VCaP (cell line): ENCODE results near the gene ZNF576.
A peak's percentile ranks its signal among the peaks of the same experiment; 100 is the strongest.
"Not testable (repeated sequence)": the region's sequence is repeated elsewhere in the genome, so short reads cannot be mapped to it uniquely, and the experiment has no call there.

Source experiments
- H3K27ac ChIP-seq: fragments of 450-650 bp; 2 replicates; pipeline ENCODE4 v1.5.1; 2017
- TF ChIP-seq, protein P1 (sequence below): fragments of 450-650 bp; conservative IDR thresholded peaks from 2 replicates; pipeline ENCODE4 v1.5.1; 2017; ENCODE audit warnings: mild to moderate bottlenecking, moderate library complexity

ZNF576 gene

DNA sequence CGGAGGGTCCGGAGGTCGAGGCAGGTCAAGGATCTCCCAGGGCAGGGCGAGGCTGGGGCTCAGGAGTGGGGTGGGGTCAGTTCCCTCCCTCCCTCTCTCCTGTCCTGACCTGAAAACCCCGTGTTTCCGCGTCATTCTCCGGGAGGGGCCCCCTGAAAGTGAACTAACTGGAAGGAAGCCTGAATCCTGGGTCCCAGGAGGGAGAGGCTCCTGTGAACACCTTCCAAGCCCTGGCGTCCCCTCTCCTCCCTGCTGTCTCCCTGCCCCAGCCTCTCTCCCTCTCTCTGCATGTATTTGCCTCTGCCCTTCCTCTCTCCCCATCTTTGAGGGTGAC lies 44.0 kb downstream of the ZNF576 start:
- peak overlapping the region; percentile 65; the same call in 1 of the 2 replicates for H3K27ac ChIP-seq
- TF ChIP-seq, protein P1, sequence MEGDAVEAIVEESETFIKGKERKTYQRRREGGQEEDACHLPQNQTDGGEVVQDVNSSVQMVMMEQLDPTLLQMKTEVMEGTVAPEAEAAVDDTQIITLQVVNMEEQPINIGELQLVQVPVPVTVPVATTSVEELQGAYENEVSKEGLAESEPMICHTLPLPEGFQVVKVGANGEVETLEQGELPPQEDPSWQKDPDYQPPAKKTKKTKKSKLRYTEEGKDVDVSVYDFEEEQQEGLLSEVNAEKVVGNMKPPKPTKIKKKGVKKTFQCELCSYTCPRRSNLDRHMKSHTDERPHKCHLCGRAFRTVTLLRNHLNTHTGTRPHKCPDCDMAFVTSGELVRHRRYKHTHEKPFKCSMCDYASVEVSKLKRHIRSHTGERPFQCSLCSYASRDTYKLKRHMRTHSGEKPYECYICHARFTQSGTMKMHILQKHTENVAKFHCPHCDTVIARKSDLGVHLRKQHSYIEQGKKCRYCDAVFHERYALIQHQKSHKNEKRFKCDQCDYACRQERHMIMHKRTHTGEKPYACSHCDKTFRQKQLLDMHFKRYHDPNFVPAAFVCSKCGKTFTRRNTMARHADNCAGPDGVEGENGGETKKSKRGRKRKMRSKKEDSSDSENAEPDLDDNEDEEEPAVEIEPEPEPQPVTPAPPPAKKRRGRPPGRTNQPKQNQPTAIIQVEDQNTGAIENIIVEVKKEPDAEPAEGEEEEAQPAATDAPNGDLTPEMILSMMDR: no peak

DNA sequence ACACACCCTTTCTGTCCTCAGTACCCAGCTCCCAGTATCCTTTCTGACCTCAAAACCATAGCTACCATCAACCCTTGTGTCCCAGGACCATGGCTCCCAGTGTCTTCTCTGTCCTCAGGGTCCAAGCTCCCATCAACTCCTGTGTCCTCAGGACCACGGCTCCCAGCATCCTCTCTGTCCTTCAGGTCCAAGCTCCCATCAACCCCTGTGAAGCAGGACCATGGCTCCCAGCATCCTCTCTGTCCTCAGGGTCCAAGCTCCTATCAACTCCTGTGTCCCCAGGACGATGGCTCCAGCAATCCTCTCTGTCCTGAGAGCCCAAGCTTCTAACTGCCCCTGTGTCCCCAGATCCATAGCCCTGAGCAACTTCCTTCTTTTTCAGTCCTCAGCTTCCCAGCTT lies 44.9 kb downstream of the ZNF576 start:
- H3K27ac ChIP-seq: no peak overlapping the region
- TF ChIP-seq, protein P1: no peak

DNA sequence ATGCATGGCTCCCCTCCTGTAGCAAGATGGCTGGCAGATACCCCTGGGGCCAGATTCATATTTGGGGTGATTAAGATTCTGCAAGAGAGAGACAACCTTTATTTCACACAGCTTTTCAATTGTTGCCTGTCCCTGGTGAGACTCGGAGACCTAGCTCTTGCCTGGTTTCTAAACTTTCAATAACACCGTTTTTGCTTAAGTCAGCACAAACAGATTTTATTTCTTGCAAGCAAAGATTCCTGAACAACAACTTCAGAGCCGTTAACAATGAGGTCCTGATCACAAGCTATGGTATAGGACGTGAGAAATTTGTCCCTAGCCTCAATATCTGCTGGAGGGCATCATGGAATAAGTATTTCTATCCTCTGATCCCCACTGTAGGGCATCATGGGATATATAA lies 46.1 kb downstream of the ZNF576 start:
- TF ChIP-seq, protein P1: no peak
- no peak overlapping the region for H3K27ac ChIP-seq

DNA sequence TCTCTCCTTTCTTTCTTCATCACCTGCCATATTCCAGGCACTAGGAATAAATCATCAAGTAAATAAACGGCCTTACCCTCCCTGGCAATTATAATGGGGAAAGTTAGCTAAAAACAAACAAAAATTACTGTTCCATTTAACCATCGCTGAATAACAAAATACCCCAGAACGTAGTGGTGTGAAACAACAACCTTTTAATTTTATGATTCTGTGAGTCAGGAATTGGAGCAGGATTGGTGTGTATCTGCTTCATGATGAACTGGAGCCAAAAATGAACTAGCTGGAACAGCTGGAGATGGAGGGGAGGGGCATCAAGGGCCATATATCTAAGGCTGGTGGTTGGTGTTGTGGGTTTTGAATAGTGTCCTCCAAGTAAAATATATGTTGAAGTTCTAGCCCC lies 46.9 kb downstream of the ZNF576 start:
- no peak overlapping the region for H3K27ac ChIP-seq
- TF ChIP-seq, protein P1: no peak

DNA sequence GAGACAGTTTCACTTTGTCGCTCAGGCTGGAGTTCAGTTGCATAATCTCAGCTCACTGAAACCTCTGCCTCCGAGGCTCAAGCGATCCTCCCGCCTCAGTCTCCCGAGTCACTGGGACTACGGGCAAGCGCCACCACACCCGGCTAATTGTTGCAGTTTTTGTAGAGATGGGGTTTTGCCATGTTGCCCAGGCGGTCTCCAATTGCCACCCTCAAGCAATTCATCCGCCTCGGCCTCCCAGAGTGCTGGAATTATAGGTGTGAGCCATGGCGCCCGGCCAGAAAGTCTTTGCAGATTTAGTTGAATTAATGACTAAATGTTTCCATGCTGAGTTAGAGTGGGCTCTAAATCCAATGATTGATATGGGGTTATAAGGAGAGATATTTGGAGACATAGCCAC lies 47.8 kb downstream of the ZNF576 start:
- TF ChIP-seq, protein P1: no peak
- no peak overlapping the region for H3K27ac ChIP-seq

DNA sequence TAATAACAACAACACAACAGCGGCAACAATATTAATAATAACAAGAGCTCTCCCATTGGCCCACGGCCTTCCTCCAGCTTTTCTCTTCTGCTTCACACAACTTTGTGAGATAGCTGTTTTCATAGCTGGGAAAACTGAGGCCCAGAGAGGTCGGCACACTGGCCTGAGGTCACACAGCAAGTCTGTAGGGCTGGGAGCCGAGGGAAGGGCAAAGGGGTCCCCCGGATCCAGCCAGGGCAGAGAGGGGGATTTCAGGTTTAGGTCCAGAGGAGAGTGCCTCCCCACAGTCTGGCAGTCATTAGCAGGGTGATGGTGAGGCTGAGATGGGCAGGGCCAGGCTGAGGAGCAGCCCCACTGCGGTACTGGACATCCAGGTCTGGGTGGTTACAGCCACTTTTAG lies 52.2 kb downstream of the ZNF576 start:
- H3K27ac ChIP-seq: no peak overlapping the region
- TF ChIP-seq, protein P1: no peak

DNA sequence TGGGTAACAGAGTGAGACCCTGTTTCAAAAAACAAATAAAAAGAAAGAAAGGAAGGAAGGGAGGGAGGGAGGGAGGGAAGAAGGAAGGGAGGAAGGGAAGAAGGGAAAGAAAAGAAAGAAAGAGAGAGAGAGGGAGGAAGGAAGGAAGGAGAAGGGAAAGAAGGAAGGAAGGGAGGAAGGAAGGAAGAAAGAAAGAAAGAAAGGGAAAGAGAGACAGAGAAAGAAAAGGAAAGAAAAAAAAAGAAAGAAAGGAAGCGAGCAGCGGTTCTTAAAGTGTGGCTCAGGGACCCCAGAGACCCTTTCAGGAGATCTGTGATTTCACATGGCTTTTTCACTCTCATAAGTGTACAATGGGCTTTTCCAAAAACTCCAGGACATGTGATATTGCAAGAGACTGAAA lies 53.1 kb downstream of the ZNF576 start:
- no peak overlapping the region for H3K27ac ChIP-seq
- TF ChIP-seq, protein P1: no peak

DNA sequence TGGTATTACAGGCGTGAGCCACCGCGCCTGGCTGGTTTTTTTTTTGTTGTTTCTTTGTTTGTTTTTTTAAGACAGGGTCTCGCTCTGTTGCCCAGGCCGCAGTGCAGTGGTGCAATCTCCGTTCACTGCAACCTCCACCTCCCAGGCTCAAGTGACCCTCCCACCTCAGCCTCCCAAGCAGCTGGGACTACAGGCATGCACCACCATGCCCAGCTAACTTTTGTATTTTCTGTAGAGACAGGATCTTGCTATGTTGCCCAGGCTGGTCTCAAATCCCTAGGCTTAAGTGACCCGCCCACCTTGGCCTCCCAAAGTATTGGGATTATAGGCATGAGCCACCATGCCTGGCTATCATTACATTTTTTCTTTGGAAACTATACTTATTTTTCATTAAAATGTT lies 53.9 kb downstream of the ZNF576 start:
- not testable (repeated sequence) for H3K27ac ChIP-seq
